HepG2 (cell line): ENCODE data around the gene ATN1. TPM values are rescaled to one million over a fixed set of nuclear protein-coding genes. Genes with fewer than 3 reads are reported as not detected.

Experiments
- KDM6A ChIP-seq: IDR thresholded peaks from 2 replicates; pipeline ENCODE4 v1.6.1; 2016; ENCODE audit warnings: low read depth
- MIXL1 ChIP-seq: IDR thresholded peaks from 2 replicates; pipeline ENCODE4 v1.6.1; 2016
- NR2F1 ChIP-seq, 2 experiments: fragments of 450-650 bp in 1 of 2; formaldehyde crosslinking in 1 of 2; IDR thresholded peaks; 2 replicates each; pipeline versions ENCODE4 v1.5.0 to v1.6.1; 2016 to 2020; ENCODE audit warnings: mild to moderate bottlenecking in 1 of 2, missing compliant biosample characterization in 1 of 2, missing genetic modification reagents in 1 of 2, moderate library complexity in 1 of 2
- PAF1 ChIP-seq: IDR thresholded peaks from 2 replicates; pipeline ENCODE4 v1.6.1; 2016; ENCODE audit warnings: missing genetic modification reagents, missing compliant biosample characterization
- RARA ChIP-seq: IDR thresholded peaks from 2 replicates; pipeline ENCODE4 v1.6.1; 2016; ENCODE audit warnings: missing genetic modification reagents, missing compliant biosample characterization
- ZMYM4 ChIP-seq: sonication (generic); formaldehyde crosslinking; IDR thresholded peaks from 2 replicates; pipeline ENCODE4 v1.8.1; 2023; ENCODE audit warnings: mild to moderate bottlenecking, missing genetic modification reagents
- ZNF207 ChIP-seq: fragments of 450-650 bp; IDR thresholded peaks from 2 replicates; pipeline ENCODE4 v1.6.1; 2016; ENCODE audit warnings: antibody characterized with exemption, borderline replicate concordance
- ZNF746 ChIP-seq: sonication (generic); formaldehyde crosslinking; IDR thresholded peaks from 2 replicates; pipeline ENCODE4 v1.8.0; 2022; ENCODE audit warnings: mild to moderate bottlenecking, missing genetic modification reagents
- ZNF891 ChIP-seq: sonication (generic); formaldehyde crosslinking; IDR thresholded peaks from 2 replicates; pipeline ENCODE4 v1.5.0; 2020; ENCODE audit warnings: mild to moderate bottlenecking, missing genetic modification reagents
- ZSCAN21 ChIP-seq: sonication (generic); formaldehyde crosslinking; IDR thresholded peaks from 2 replicates; pipeline ENCODE4 v1.8.0; 2022; ENCODE audit warnings: mild to moderate bottlenecking, missing genetic modification reagents, moderate library complexity, borderline replicate concordance
- polyA plus RNA-seq, 8 experiments: library from polyadenylated mRNA; depleted of rRNA in 3 of 8; stranded (reverse) in 7 of 8; unstranded in 1 of 8; fragments of >200 nt; fragmentation: Illumina TruSeq in 4 of 8; extraction: Trizol in 4 of 8; gene quantifications; 2 replicates each; pipeline versions ENCODE4 v1.2.1 to v1.2.3, GENCODE V29; 2011 to 2016; ENCODE audit warnings: low read depth in 4 of 8, missing spikeins in 1 of 8, mixed read lengths in 1 of 8; ENCODE audit not compliant: insufficient read depth in 1 of 8
- total RNA-seq, 5 experiments: library from RNA; depleted of rRNA; stranded (reverse); fragments of >200 nt; fragmentation: Illumina TruSeq; extraction: Trizol; gene quantifications; 2 replicates each; pipeline ENCODE4 v1.2.3, GENCODE V29; 2016; ENCODE audit warnings: low read depth in 1 of 5
- TF ChIP-seq, protein P1 (sequence below): sonication (generic); formaldehyde crosslinking; IDR thresholded peaks from 2 replicates; pipeline ENCODE4 v1.4.0; 2020; ENCODE audit warnings: mild to moderate bottlenecking, missing genetic modification reagents
- TF ChIP-seq, protein P2 (sequence below): IDR thresholded peaks from 2 replicates; pipeline ENCODE4 v1.6.1; 2016; ENCODE audit warnings: missing compliant biosample characterization, missing genetic modification reagents, borderline replicate concordance
- TF ChIP-seq, protein P3 (sequence below): IDR thresholded peaks from 2 replicates; pipeline ENCODE4 v1.6.1; 2016; ENCODE audit warnings: low read depth
- TF ChIP-seq, protein P4 (sequence below): sonication (generic); formaldehyde crosslinking; conservative IDR thresholded peaks from 2 replicates; pipeline ENCODE4 v1.4.0; 2020; ENCODE audit warnings: mild to moderate bottlenecking, missing genetic modification reagents, moderate library complexity

ATN1 gene
- total and polyA plus RNA-seq, 2 of the 13 experiments (the other 11 are each of a cell fraction or from before 2014, with no cell fraction given) = 2.1 to 8.6 TPM

DNA sequence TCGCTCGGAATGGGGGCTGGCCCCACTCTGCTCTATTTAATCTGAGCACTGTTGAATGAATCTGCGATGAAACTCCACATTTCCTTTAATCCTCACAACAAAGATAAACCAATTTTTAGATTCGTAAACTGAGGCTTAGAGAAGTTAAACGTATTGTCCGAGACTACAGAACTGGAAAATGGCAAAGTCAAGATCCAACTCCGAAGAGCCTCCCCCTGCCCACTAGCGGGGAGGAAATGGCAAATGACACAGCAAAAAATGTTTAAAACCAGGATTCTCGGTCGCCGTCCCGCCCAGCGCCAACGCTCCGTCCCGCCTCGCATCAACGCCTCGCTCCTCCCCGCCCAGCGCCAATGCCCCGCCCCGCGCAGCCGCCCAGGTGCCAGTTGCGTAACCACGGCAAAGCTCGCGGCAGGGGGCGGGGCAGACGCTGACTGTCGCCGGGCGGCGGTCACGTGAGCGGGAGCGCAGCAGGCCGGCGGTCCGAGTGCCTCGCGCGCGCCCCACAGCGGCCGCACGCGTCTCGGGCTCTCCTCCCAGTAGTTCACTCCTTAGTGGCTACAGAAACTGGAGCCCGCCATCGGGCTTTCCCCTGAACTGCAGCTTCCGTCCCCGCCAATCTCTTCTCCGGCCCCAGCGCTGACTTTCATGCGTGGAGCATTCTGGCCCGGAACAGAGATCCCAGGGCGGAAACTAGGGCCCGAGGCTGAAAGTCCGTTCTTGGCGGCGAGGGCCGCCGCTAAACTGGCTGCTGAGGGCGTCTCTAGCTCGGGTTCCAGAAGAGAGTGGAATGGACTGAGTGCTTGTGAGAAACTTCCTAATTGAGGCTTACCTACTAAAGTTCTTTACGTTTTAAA, 36.7 kb upstream of the ATN1 start (continued):
- TF ChIP-seq, protein P1, sequence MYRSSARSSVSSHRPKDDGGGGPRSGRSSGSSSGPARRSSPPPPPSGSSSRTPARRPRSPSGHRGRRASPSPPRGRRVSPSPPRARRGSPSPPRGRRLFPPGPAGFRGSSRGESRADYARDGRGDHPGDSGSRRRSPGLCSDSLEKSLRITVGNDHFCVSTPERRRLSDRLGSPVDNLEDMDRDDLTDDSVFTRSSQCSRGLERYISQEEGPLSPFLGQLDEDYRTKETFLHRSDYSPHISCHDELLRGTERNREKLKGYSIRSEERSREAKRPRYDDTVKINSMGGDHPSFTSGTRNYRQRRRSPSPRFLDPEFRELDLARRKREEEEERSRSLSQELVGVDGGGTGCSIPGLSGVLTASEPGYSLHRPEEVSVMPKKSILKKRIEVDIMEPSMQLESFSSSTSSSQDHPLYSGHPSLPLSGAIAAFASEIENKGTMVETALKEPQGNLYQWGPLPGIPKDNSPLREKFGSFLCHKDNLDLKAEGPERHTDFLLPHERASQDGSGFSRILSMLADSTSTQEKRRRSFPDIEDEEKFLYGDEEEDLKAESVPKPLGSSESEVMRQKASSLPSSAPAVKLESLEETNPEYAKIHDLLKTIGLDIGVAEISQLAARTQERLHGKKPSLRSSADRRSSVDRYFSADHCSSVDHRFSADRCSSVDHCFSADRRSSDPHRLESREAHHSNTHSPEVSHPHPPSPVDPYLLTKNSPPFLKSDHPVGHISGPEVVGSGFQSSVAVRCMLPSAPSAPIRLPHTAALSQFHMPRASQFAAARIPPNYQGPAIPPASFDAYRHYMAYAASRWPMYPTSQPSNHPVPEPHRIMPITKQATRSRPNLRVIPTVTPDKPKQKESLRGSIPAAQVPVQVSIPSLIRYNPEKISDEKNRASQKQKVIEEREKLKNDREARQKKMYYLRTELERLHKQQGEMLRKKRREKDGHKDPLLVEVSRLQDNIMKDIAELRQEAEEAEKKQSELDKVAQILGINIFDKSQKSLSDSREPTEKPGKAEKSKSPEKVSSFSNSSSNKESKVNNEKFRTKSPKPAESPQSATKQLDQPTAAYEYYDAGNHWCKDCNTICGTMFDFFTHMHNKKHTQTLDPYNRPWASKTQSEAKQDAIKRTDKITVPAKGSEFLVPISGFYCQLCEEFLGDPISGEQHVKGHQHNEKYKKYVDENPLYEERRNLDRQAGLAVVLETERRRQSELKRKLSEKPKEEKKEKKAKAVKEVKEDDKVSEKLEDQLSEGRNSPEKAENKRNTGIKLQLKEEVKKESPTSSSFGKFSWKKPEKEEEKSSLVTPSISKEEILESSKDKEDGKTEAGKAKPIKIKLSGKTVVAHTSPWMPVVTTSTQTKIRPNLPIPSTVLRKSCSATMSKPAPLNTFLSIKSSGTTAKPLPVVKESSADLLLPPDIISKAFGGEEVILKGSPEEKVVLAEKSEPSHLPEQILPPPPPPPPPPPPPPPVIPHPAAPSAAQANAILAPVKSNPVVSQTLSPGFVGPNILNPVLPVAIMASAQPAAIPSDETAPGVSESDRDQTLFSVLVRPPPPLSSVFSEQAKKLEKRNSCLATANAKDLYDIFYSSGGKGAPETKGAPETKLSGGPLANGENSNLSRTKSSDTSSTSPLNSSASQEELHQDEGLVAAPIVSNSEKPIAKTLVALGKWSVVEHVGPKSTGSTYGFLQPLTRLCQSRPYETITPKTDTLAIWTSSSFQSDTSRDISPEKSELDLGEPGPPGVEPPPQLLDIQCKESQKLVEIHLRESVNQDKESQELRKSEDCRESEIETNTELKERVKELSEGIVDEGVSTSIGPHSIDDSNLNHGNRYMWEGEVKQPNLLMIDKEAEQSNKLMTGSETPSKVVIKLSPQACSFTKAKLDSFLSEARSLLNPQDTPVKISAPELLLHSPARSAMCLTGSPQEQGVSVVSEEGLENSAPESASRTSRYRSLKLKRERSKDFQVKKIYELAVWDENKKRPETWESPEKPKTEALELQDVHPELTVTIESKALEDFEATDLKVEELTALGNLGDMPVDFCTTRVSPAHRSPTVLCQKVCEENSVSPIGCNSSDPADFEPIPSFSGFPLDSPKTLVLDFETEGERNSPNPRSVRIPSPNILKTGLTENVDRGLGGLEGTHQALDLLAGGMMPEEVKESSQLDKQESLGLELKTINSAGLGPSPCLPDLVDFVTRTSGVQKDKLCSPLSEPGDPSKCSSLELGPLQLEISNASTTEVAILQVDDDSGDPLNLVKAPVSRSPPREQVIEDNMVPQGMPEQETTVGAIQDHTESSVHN (CRISPR knock-in tag) = no peak
- TF ChIP-seq, protein P2, sequence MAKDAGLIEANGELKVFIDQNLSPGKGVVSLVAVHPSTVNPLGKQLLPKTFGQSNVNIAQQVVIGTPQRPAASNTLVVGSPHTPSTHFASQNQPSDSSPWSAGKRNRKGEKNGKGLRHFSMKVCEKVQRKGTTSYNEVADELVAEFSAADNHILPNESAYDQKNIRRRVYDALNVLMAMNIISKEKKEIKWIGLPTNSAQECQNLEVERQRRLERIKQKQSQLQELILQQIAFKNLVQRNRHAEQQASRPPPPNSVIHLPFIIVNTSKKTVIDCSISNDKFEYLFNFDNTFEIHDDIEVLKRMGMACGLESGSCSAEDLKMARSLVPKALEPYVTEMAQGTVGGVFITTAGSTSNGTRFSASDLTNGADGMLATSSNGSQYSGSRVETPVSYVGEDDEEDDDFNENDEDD (CRISPR knock-in tag) = peak; percentile 90
- TF ChIP-seq ZSCAN21 (peak; percentile 86; the same call in 1 of the 2 replicates), ZNF207 (no peak), MIXL1 (CRISPR knock-in tag) (peak; percentile 38; the same call in 1 of the 2 replicates), RARA (CRISPR knock-in tag) (peak; percentile 53; the same call in 1 of the 2 replicates), ZMYM4 (CRISPR knock-in tag) (peak; percentile 95), ZNF746 (no peak), KDM6A (CRISPR knock-in tag) (peak; percentile 34; the same call in 1 of the 2 replicates), PAF1 (CRISPR knock-in tag) (no peak), NR2F1 (CRISPR knock-in tag; IDR thresholded peaks at IDR 0.05) (no peak), ZNF891 (CRISPR knock-in tag) (no peak)
- TF ChIP-seq, protein P3, sequence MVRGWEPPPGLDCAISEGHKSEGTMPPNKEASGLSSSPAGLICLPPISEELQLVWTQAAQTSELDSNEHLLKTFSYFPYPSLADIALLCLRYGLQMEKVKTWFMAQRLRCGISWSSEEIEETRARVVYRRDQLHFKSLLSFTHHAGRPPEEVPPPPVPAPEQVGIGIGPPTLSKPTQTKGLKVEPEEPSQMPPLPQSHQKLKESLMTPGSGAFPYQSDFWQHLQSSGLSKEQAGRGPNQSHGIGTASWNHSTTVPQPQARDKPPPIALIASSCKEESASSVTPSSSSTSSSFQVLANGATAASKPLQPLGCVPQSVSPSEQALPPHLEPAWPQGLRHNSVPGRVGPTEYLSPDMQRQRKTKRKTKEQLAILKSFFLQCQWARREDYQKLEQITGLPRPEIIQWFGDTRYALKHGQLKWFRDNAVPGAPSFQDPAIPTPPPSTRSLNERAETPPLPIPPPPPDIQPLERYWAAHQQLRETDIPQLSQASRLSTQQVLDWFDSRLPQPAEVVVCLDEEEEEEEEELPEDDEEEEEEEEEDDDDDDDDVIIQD (CRISPR knock-in tag) = 0 out of 2 replicates have a peak, but pooled peaks have one; percentile 13
- TF ChIP-seq, protein P4, sequence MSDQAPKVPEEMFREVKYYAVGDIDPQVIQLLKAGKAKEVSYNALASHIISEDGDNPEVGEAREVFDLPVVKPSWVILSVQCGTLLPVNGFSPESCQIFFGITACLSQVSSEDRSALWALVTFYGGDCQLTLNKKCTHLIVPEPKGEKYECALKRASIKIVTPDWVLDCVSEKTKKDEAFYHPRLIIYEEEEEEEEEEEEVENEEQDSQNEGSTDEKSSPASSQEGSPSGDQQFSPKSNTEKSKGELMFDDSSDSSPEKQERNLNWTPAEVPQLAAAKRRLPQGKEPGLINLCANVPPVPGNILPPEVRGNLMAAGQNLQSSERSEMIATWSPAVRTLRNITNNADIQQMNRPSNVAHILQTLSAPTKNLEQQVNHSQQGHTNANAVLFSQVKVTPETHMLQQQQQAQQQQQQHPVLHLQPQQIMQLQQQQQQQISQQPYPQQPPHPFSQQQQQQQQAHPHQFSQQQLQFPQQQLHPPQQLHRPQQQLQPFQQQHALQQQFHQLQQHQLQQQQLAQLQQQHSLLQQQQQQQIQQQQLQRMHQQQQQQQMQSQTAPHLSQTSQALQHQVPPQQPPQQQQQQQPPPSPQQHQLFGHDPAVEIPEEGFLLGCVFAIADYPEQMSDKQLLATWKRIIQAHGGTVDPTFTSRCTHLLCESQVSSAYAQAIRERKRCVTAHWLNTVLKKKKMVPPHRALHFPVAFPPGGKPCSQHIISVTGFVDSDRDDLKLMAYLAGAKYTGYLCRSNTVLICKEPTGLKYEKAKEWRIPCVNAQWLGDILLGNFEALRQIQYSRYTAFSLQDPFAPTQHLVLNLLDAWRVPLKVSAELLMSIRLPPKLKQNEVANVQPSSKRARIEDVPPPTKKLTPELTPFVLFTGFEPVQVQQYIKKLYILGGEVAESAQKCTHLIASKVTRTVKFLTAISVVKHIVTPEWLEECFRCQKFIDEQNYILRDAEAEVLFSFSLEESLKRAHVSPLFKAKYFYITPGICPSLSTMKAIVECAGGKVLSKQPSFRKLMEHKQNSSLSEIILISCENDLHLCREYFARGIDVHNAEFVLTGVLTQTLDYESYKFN (CRISPR knock-in tag) = peak; percentile 85
